ENCODE measurements around the gene PNMA8B.
"Not testable (repeated sequence)": the region's sequence is repeated elsewhere in the genome, so short reads cannot be mapped to it uniquely, and the experiment has no call there.

Gene PNMA8B

DNA sequence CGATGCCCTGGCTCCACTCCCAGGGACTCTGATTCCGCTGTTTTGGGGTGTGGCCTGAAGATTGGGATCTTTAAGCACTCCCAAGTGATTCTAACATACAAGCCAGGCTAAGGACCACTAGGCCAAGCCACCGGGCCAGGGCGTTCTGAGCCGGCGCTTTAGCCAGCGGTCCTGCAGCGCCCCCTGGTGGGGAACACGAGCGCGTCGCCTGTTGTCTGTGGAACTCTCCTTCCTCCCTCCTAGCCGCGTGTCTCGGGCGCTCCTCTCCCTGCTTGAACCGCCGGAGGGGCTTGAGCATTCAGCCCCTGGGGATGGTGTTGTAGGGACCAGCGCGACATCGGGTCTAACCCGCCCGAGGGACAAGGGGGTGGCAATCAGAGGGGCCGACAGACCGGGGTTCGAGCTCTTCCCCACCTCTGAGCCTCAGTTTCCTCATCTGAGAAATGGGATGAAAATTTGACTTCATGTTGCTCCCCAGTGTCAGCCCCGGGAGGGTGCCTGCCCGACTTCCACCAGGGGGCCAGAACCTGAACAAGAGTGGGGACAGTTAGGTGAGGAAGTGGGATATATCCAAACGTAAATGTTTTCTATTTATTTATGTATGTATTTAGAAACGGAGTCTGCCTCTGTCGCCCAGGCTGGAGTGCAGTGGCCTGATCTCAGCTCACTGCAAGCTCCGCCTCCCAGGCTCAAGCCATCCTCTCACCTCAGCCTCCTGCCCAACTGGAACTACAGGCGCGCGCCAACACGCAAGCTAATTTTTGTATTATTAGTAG is 18.0 kb upstream of the PNMA8B start:
- TF ChIP-seq, protein P1, sequence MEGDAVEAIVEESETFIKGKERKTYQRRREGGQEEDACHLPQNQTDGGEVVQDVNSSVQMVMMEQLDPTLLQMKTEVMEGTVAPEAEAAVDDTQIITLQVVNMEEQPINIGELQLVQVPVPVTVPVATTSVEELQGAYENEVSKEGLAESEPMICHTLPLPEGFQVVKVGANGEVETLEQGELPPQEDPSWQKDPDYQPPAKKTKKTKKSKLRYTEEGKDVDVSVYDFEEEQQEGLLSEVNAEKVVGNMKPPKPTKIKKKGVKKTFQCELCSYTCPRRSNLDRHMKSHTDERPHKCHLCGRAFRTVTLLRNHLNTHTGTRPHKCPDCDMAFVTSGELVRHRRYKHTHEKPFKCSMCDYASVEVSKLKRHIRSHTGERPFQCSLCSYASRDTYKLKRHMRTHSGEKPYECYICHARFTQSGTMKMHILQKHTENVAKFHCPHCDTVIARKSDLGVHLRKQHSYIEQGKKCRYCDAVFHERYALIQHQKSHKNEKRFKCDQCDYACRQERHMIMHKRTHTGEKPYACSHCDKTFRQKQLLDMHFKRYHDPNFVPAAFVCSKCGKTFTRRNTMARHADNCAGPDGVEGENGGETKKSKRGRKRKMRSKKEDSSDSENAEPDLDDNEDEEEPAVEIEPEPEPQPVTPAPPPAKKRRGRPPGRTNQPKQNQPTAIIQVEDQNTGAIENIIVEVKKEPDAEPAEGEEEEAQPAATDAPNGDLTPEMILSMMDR (IDR thresholded peaks at IDR 0.05; ENCODE audit: low read depth, low read length): peak; percentile 83
- peak; percentile 39 for DNase-seq (ENCODE audit: extremely low read depth, low read depth)

DNA sequence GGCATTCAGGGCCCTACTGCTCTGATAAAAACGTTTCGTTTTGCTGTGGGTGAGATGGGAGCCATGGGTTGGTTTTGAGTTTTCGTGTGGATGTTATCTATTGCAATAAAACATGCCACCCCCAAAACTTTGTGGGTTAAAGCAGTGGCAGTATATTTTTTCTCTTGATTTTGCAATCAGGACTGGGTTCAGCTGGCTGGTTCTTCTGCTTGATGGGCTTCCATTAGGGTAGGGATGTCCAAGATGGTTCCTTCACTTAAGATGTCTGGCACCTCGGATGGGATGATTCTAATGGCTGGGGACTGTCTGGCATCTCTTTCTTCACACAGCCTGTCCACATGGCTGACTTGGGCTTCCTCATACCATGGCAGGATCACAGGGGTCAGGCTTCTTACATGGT is 15.6 kb upstream of the PNMA8B start:
- TF ChIP-seq, protein P1 (IDR thresholded peaks at IDR 0.05; ENCODE audit: low read depth, low read length): no peak

DNA sequence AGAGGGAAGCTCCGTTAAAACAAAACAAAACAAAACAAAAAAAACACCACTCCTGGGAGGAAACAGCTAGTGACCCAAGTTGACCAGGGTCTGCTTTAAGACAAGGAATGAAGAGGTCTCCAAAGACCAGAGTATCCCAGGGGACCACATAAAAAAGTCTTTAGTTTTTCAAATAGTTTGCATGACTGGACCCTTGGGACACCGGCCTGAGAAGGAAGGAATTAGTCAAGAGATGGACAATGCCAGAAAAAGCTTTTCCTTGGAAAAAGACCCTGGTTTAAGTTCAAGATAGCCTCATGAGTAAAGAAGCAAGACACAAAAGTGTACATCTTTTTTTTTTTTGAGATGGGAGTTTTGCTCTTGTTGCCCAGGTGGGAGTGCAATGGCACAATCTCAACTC is 12.5 kb upstream of the PNMA8B start:
- TF ChIP-seq, protein P1 (IDR thresholded peaks at IDR 0.05; ENCODE audit: low read depth, low read length): no peak

More for the DNA sequence above, 15.6 kb upstream of the PNMA8B start:
- DNase-seq (ENCODE audit: extremely low read depth, low read depth): no peak

DNA sequence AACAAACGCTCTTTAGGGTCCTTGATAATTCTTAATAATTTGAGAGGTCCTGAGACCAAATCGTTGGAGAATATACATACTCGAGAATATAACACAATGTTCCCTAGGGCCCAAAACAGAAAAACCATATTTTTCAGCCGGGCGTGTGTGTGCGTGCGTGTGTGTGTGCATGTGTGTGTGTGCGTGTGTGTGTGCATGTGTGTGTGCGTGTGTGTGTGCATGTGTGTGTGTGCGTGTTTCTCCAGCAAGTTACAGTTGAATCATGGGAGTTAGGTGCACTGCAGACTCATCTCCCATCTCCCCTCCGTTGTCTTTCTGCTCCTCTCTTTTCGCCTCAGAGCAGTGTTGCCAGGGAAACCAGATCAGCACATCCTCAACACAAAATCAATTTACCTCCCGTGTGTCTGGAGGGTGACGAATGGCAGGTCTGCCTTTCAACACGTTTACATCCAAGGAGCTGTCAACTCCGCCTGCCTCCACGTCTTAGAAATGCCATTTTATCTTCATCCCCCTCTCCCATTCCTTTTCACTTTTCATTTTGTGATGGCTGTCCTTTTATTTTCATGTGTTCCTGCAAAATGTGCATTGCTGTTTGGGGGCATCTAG is 8.3 kb upstream of the PNMA8B start:
- TF ChIP-seq, protein P1 (IDR thresholded peaks at IDR 0.05; ENCODE audit: low read depth, low read length): no peak
- no peak for DNase-seq (ENCODE audit: extremely low read depth, low read depth)

More for the DNA sequence above, 12.5 kb upstream of the PNMA8B start:
- no peak for DNase-seq (ENCODE audit: extremely low read depth, low read depth)

DNA sequence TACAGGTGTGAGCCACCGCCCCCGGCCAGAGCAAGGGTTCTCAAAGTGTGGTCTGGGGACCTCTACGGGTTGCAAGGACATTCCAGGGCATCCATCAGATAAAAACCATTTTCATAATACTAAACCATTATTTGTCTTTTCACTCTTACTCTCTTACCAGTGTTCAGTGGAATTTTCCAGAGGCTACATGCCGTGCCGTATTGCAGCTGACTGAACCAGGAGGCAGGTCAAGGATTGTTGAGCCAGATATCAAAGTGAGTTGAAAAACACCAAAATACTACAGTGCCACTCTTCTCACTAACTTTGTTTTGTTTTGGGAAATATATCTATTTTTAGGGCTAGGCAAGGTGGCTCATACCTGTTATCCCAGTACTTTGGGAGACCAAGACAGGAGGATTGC is 7.2 kb upstream of the PNMA8B start:
- TF ChIP-seq, protein P1 (IDR thresholded peaks at IDR 0.05; ENCODE audit: low read depth, low read length): no peak
- DNase-seq (ENCODE audit: extremely low read depth, low read depth): no peak

DNA sequence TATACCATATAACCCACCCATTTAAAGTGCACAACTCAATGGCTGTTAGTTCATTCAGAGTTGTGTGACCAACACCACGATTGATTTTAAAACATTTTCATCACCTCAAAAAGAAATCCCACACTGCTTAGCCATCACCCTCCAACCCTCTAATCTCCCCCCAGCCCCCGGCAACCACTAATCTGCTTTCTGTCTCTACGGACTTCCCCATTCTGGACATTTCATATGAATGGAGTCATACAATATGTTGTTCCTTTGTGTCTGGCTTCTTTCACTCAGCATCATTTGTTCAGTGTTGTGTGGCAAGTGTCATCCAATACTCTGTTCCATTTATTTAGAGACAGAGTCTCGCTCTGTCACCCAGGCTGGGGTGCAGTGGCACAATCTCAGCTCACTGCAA is 4.0 kb upstream of the PNMA8B start:
- DNase-seq (ENCODE audit: extremely low read depth, low read depth): no peak
- TF ChIP-seq, protein P1 (IDR thresholded peaks at IDR 0.05; ENCODE audit: low read depth, low read length): no peak

DNA sequence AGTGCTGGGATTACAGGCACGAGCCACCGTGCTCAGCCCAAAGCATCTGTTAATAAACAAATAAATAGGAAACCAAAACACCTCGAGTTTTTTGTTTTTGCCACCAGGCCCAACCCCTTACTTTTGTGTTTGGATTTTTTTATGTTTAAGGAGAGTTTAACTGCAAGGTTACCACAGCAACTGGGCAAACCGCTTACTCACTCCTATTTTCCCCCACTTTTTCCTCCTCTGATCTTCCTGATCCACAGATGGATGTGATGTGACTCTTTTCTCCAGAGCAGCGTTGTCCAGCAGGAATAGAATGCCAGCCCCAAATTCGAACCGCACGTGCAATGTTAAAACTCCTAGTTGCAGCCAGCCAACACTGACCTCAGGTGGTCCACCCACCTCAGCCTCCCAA is 2.1 kb upstream of the PNMA8B start:
- DNase-seq (ENCODE audit: extremely low read depth, low read depth): no peak
- TF ChIP-seq, protein P1 (IDR thresholded peaks at IDR 0.05; ENCODE audit: low read depth, low read length): no peak

DNA sequence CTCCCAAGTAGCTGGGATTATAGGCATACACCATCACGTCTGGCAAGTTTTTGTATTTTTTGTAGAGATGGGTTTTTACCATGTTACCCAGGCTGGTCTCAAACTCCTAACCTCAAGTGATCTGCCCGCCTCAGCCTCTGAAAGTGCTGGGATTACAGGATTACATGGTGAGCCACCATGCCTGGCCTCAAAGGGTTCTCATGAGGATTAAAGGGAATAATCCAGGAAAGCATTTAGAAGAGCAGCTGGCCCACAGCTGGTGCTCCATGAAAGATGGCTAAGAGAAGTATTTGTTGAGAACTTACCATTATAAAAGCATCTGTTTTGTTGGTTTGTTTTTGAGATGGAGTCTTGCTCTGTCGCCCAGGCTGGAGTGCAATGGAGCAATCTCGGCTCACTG is 1.2 kb upstream of the PNMA8B start:
- not testable (repeated sequence) for DNase-seq (ENCODE audit: extremely low read depth, low read depth)

All from AG09319 (cell line).